ENCODE data around the gene LAMA3. TPM values are rescaled to one million over a fixed set of nuclear protein-coding genes. Genes with fewer than 3 reads are reported as not detected.

LAMA3 gene
- total RNA-seq, 6 experiments from 2014 or later: 1.3 to 5.0 (median 3.0) TPM

GRCh38 chr18:23882616-23883276 is 193.5 kb downstream of the LAMA3 start:
- 76% methylated on average over 3 of the region's 4 CpGs for WGBS (ENCODE audit: insufficient coverage, low coverage, low lambda C conversion rate, missing lambda C conversion rate)
- TF ChIP-seq, protein P1, sequence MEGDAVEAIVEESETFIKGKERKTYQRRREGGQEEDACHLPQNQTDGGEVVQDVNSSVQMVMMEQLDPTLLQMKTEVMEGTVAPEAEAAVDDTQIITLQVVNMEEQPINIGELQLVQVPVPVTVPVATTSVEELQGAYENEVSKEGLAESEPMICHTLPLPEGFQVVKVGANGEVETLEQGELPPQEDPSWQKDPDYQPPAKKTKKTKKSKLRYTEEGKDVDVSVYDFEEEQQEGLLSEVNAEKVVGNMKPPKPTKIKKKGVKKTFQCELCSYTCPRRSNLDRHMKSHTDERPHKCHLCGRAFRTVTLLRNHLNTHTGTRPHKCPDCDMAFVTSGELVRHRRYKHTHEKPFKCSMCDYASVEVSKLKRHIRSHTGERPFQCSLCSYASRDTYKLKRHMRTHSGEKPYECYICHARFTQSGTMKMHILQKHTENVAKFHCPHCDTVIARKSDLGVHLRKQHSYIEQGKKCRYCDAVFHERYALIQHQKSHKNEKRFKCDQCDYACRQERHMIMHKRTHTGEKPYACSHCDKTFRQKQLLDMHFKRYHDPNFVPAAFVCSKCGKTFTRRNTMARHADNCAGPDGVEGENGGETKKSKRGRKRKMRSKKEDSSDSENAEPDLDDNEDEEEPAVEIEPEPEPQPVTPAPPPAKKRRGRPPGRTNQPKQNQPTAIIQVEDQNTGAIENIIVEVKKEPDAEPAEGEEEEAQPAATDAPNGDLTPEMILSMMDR (IDR thresholded peaks at IDR 0.05): no peak
- TF ChIP-seq POLR2A (IDR thresholded peaks at IDR 0.05): no peak
- Histone ChIP-seq H3K4me1 (peaks cover 0 to 6% (median 1%) of the 10 kb centered on the region in 4 donors), H3K9me3 (no peaks in the 10 kb centered on the region), H3K27me3 (no peaks in the 10 kb centered on the region), H3K36me3 (no peaks in the 10 kb centered on the region), H3K27ac (no peak overlapping the region), H3K4me3 (no peak overlapping the region)
- no peak for ATAC-seq
- DNase-seq: no peak
- intact Hi-C loops (cut with DNase I): no loop called here

GRCh38 chr18:23883277-23883790 is 194.1 kb downstream of the LAMA3 start:
- Histone ChIP-seq H3K4me1 (peaks cover 0 to 6% (median 1%) of the 10 kb centered on the region in 4 donors), H3K4me3 (no peak overlapping the region), H3K9me3 (no peaks in the 10 kb centered on the region), H3K27ac (no peak overlapping the region), H3K36me3 (no peaks in the 10 kb centered on the region), H3K27me3 (no peaks in the 10 kb centered on the region)
- TF ChIP-seq, protein P1 (IDR thresholded peaks at IDR 0.05): no peak
- no peak for TF ChIP-seq POLR2A (IDR thresholded peaks at IDR 0.05)
- intact Hi-C loops (cut with DNase I): no loop called here
- DNase-seq (peak in 2 of 3 donors; percentile 65 to 68), ATAC-seq (peak; percentile 81 to 94 (median 89))
- 38% methylated on average over 3 of the region's 3 CpGs for WGBS (ENCODE audit: insufficient coverage, low coverage, low lambda C conversion rate, missing lambda C conversion rate)

- intact Hi-C loops (cut with DNase I): no loop called here
These were observed 195.6 kb downstream of the LAMA3 start for GRCh38 chr18:23884681-23885375.

GRCh38 chr18:23885750-23886149 is 196.5 kb downstream of the LAMA3 start:
- TF ChIP-seq, protein P1 (IDR thresholded peaks at IDR 0.05): no peak
- no peak for TF ChIP-seq POLR2A (IDR thresholded peaks at IDR 0.05)
- ATAC-seq (no peak), DNase-seq (no peak)
- H3K27me3 ChIP-seq: no peaks in the 10 kb centered on the region
- no peak overlapping the region for H3K27ac ChIP-seq
- intact Hi-C loops (cut with DNase I): no loop called here
- 41% methylated on average over 2 of the region's 2 CpGs for WGBS (ENCODE audit: insufficient coverage, low coverage, low lambda C conversion rate, missing lambda C conversion rate)
- no peaks in the 10 kb centered on the region for H3K36me3 ChIP-seq
- H3K4me1 ChIP-seq: peaks cover 0 to 6% (median 0%) of the 10 kb centered on the region in 4 donors
- H3K9me3 ChIP-seq: no peaks in the 10 kb centered on the region
- no peak overlapping the region for H3K4me3 ChIP-seq

More at GRCh38 chr18:23884681-23885375, 195.6 kb downstream of the LAMA3 start:
- no peak for TF ChIP-seq POLR2A (IDR thresholded peaks at IDR 0.05)
- TF ChIP-seq, protein P1 (IDR thresholded peaks at IDR 0.05): no peak
- Histone ChIP-seq H3K4me1 (peaks cover 0 to 6% (median 1%) of the 10 kb centered on the region in 4 donors), H3K4me3 (no peak overlapping the region), H3K27ac (no peak overlapping the region), H3K36me3 (no peaks in the 10 kb centered on the region), H3K9me3 (no peaks in the 10 kb centered on the region), H3K27me3 (no peaks in the 10 kb centered on the region)
- DNase-seq: no peak
- 81% methylated on average over 8 of the region's 13 CpGs for WGBS (ENCODE audit: insufficient coverage, low coverage, low lambda C conversion rate, missing lambda C conversion rate)
- peak in 3 of 4 donors; percentile 12 to 52 (median 31) for ATAC-seq

Data from right lobe of liver (tissue), 6 donors.